Measurements from ENCODE around the gene PARD3B. TPM values are rescaled to one million over a fixed set of nuclear protein-coding genes. Genes with fewer than 3 reads are reported as not detected.

PARD3B gene
- total and polyA plus RNA-seq, 2 experiments from 2014 or later, result 3.5 to 4.4 TPM

DNA sequence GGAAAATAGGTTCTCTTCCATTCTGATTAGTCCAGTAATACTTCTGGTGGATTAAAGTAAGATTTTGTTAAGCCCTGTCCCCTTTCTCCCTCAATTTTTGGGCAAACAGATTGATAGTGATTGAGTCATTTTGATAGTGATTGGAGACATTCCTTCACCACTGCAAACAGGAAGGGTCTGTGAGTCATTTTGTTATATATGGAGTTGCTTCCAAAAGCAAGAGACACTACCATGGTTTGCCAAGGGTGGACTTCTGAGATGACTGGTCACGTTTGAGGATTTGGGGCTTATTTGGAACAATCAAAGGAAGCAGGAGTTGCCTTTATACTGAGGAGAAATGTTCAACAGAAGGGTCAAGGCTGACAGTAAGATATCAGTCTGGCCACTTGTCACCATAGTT, 249.9 kb downstream of the PARD3B start:
- no peak overlapping the region for H3K4me2 ChIP-seq

More for the DNA sequence above, 249.9 kb downstream of the PARD3B start:
- Histone ChIP-seq H4K20me1 (replicated peaks; ENCODE audit: insufficient read depth) (no peaks in the 10 kb centered on the region), H3K79me2 (replicated peaks; ENCODE audit: insufficient read depth) (no peaks in the 10 kb centered on the region), H3K4me3 (no peak overlapping the region), H3K4me1 (ENCODE audit: insufficient read depth) (no peaks in the 10 kb centered on the region), H3K36me3 (ENCODE audit: insufficient read depth) (no peaks in the 10 kb centered on the region), H2AFZ (no peak overlapping the region), H3K27ac (ENCODE audit: low read depth) (no peak overlapping the region), H3K27me3 (ENCODE audit: insufficient read depth) (no peaks in the 10 kb centered on the region), H3F3A (replicated peaks; ENCODE audit: low read depth) (no peaks in the 10 kb centered on the region), H3K9me2 (ENCODE audit: insufficient read depth) (no peaks in the 10 kb centered on the region)
- no peaks in the 10 kb centered on the region for H3K27me3 Mint-ChIP-seq (ENCODE audit: insufficient read depth, low read depth, poor library complexity)
- H3K9me3 Mint-ChIP-seq, result no peaks in the 10 kb centered on the region
- no peak for DNase-seq (ENCODE audit: low spot score)
- TF ChIP-seq ZNF114 (CRISPR knock-in tag; IDR thresholded peaks at IDR 0.05) (no peak), ETS1 (IDR thresholded peaks at IDR 0.05) (no peak), EZH2phosphoT487 (IDR thresholded peaks at IDR 0.05; ENCODE audit: unreplicated experiment) (no peak), ZNF462 (CRISPR knock-in tag; IDR thresholded peaks at IDR 0.05) (no peak), EZH2 (IDR thresholded peaks at IDR 0.05; ENCODE audit: low read depth, unreplicated experiment) (no peak), CREB1 (CRISPR knock-in tag; IDR thresholded peaks at IDR 0.05; ENCODE audit: low read depth) (no peak), ZNF331 (CRISPR knock-in tag; IDR thresholded peaks at IDR 0.05; ENCODE audit: low read depth) (no peak), NANOG (IDR thresholded peaks at IDR 0.05; ENCODE audit: borderline replicate concordance) (no peak), STAT1 (IDR thresholded peaks at IDR 0.05; ENCODE audit: unreplicated experiment) (no peak), REST (IDR thresholded peaks at IDR 0.05; ENCODE audit: unreplicated experiment) (no peak), JUNB (IDR thresholded peaks at IDR 0.05; ENCODE audit: unreplicated experiment) (no peak), POLR2AphosphoS5 (IDR thresholded peaks at IDR 0.05; ENCODE audit: low read depth) (no peak)
- TF ChIP-seq, protein P1, sequence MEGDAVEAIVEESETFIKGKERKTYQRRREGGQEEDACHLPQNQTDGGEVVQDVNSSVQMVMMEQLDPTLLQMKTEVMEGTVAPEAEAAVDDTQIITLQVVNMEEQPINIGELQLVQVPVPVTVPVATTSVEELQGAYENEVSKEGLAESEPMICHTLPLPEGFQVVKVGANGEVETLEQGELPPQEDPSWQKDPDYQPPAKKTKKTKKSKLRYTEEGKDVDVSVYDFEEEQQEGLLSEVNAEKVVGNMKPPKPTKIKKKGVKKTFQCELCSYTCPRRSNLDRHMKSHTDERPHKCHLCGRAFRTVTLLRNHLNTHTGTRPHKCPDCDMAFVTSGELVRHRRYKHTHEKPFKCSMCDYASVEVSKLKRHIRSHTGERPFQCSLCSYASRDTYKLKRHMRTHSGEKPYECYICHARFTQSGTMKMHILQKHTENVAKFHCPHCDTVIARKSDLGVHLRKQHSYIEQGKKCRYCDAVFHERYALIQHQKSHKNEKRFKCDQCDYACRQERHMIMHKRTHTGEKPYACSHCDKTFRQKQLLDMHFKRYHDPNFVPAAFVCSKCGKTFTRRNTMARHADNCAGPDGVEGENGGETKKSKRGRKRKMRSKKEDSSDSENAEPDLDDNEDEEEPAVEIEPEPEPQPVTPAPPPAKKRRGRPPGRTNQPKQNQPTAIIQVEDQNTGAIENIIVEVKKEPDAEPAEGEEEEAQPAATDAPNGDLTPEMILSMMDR (conservative IDR thresholded peaks at IDR 0.05; ENCODE audit: low read depth in 2 of 2), result no peak
- no peak overlapping the region for H3K4me3 Mint-ChIP-seq
- ATAC-seq, result no peak
- no peaks in the 10 kb centered on the region for H3K36me3 Mint-ChIP-seq (ENCODE audit: low read depth)
- H3K4me1 Mint-ChIP-seq, result no peaks in the 10 kb centered on the region
- no peak overlapping the region for H3K27ac Mint-ChIP-seq
